HG02870 (cell line): ENCODE results near the gene SLC9A3.
"Not testable (repeated sequence)": the region's sequence is repeated elsewhere in the genome, so short reads cannot be mapped to it uniquely, and the experiment has no call there.

Source experiments
- ATAC-seq: cut with Tn5 transposase; IDR thresholded peaks from one replicate; pipeline ENCODE4 v1.9.1; 2021; ENCODE audit warnings: mild to moderate bottlenecking, moderate library complexity; ENCODE audit not compliant: unreplicated experiment

The SLC9A3 gene

DNA sequence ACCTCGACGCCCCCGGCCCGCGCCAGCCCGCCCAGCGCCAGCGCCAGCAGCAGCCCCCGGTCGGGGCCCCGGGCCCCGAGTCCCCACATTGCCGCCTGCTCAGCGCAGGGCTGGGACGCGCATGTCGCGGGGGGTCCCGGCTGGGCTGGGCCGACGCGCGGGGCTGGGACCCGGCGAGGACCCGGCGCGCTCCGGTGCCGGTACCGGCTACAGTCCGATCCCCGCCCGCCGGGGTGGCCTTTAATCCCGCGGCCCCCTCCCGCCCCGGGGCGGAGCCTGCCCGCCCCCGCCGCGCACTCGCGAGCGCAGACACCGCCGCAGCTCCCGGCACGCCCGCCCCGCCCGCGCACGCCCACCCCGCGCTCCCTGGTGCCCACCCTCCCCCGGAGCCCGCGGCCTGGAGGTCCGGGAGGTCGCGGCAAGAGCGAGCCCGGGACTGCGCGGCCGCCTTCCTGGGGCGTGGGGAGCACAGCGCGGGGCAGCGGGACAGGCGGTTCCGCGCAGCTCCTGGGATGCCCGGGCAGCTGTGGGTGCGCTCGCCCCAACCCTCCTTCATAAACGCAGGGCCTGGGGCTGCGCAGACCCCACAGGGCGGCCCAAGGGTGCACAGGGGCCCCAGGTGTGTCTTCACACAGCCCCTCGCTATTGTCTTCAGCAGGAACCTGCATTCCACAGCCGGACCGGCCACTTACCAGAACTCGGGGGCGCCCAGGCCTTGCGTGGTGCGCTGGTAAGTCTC is at the start of gene SLC9A3:
TSS of gene SLC9A3 (minus strand) at position 216 of the 739 bp plus-strand sequence.
- ATAC-seq, result no peak

DNA sequence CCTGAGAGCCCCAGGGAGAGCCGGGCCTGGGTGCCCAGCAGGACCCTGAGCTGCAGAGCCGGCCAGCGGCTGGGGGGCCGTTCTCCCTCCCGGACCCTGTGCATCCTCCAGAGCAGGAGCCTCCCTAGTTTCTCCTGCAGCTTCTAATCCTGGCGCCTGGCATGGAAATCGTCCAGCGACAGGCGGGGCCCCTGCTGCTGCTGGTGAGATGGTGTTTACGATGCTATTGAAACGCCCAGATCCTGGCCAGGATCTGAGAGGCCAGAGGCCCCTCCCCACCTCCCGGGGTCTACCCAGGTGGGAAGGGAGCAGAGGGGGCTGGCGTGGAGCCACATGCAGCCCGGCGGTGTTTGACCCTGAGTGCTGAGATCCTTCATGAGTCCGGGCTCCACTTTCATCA is 49.7 kb upstream of the SLC9A3 start:
- no peak for ATAC-seq

DNA sequence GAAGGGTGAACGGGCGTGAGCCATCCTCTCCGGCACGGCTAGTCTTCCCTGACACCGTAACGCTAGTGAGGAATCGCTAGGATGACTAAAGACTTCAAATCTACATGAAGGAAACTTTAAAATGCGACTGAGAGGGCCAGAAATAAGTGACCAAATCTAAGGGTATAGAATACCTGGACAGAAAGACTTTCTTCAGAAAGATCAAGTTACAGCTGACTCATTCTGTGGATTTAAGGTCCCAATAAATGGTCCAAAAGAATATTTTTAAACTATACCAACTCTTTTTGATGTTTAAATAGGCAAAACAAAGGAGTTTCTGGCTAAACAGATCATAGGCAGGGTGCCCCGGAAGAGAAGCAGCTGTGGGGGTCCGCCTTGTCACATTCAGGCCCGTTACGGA is 49.0 kb upstream of the SLC9A3 start:
- no peak for ATAC-seq

DNA sequence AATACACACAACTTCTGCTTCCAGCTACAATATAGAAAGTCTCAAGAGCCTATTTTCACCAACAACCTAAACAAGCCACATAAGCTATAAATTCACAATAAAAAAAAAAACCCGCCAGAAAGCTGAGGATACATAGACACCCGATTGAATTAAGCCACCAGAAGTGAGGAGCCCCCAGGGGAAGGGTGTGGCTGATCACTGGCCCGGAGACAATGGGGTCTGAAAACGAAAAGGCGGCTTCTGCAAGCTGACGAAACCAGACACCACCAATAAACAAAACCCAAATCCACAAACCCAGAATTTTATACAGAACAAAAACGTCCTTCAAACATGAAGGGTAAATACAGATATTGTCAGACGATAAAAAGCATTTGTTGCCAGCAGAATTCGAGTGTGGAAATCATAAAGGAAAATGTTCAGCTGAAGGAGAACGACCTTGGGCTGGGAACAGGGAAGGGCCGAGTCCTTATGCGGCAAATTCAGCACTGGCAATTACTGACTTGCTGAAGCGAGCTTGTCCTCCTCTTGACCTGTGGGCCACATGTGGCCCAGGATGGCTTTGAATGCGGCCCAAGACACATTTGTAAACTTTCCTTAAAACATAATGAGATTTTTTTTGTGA is 48.3 kb upstream of the SLC9A3 start:
- no peak for ATAC-seq

DNA sequence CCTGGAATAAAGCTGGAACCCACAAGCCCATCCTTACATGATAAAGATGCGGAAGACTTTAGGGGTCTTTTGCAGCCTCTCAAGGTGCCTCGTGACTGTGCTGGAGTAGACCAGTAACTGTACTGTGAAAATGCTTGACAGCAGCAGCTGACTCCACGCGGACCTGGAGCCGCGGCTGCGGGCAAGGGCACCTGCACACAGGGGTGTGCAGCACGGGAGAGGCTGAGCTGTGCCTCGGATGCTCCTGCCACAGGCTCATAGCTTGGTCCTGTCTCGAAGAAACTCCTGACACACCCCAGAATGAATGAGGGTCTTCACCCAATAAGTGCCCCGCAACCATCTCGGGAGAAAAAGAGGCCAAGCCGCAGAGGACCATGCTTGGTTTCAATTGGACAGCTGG is 47.5 kb upstream of the SLC9A3 start:
- ATAC-seq, result no peak

DNA sequence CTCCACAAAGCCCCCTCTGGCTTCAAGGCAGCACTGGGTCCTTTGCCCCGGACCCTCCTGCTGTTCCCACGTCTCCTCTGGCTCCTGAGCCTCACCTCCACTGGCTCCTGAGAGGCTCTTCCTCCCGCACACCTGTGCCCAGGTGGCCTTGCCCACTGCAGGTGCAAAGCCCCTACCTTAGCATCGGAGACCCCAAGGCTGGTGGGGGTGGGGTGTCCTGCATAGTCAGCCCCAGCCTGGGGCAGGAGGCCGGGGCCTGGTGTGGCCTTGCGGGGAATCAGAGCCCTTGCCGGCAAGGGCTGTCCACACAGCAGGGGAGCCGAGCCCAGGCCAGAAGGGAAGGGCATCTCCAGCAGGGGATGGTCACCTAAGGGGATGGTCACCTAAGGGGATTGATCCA is 46.6 kb upstream of the SLC9A3 start:
- no peak for ATAC-seq

DNA sequence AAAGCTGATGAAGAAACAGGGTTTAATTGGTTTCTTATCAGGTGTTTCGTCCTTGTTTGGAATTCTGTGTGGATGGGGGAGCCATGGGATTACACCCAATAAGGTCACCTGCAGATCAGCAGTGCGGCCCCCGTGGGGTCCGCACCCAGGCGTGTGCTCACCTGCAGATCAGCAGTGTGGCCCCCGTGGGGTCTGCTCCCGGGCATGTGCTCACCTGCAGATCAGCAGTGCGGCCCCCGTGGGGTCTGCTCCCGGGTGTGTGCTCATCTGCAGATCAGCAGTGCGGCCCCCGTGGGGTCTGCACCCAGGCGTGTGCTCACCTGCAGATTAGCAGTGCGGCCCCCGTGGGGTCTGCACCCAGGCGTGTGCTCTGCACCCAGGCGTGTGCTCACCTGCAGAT is 46.2 kb upstream of the SLC9A3 start:
- ATAC-seq, result no peak

DNA sequence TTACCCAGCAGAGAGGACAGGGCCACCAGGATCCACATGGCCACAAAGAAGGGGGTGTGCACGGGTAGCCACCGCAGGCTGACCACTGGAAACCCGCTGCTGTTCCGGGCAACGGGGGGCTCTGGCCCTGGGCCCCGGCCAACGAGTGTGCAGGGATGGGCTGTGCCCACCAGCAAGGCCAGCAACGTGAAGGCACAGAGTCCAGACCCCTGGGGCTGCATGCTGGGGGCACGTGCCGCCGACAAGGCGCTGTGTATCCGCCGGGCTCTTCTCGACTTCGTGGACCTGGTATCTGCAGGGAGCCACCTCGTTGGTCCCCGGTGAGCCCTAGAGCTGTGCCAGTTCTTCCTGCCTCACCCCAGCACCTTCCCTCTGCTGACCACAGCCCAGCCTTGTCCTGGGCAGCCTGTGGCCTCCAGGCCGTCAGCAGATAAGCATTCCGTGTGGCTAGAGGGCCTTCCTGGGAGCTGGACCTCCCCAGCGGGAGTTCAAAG is 45.7 kb upstream of the SLC9A3 start:
- no peak for ATAC-seq

DNA sequence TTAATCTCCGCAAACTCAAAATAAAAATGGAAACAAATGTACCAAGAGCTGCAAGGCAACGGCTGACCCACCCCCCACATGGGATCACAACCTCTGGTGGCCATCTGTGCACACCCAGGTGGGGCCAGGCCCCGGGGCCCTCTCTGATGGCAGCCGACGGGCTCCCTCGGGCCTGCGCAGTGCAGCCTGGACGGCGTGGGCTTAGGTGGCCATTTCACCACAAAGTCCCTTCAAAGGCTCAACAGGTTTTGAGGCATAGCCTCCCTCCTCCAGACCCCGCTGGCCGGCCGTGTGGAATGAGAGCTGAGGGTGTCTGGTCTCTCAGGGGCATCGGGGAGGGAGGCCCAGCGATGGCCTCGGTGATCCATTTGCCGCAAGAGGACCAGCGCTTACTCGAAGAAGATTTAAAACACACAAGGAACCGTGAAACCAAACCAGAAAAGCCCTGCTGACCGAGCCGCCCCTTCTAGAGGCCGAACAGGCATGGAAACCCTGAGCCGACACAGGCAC is 45.2 kb upstream of the SLC9A3 start:
- no peak for ATAC-seq

DNA sequence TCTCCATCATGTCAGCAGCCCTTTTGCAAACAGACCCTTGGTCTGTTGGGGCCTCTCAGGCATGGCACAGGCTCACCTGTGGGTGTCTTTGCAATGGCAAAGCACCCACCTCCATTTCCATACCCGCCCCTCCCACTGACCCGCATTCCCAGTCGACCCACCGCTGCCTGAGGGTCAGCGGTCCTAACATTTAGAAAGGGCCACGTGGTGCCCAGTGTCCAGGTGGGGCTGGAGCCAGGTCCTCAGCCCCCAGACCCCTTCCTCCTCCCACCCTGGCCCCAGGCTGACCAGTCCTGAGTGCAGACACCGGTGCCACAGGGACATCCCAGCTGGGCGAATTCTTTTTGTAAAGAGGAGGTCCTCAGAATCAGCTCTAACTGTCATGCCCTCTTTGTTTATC is 44.6 kb upstream of the SLC9A3 start:
- no peak for ATAC-seq

DNA sequence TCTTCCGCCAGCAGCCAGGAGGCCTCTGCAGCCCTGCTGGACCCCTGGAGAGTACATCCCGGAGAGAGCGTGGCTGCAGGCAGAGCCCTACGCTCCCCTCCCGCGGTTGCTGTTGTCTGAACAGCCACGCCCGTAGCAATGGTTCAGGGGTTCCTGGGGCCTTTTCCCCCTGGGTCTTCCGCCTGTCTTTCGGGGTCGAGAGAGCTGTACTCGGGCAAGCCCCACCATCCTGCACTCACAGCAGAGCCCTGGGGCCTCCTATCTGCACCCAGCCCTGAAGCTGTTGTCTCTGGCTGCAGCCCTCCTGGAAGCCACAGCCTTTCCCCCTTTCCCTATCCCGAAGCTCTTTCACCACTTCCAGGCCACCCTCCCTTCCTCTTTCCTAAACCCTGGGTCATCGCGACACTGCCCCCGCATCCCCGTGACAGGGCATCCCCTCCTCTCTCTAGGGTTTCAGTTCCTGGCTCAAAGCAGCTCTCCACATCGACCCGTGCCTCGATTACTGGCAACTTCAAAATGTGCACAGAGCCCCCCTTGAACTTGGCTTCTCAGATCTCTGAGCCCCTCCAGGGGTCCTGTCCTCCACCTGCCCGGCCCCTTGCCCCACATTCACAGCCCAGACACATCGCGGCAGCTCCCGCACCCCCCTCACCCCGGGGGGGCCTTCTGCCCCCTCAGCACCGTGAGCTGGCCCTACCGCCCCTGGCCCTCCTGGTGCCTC is 44.0 kb upstream of the SLC9A3 start:
- ATAC-seq, result no peak

DNA sequence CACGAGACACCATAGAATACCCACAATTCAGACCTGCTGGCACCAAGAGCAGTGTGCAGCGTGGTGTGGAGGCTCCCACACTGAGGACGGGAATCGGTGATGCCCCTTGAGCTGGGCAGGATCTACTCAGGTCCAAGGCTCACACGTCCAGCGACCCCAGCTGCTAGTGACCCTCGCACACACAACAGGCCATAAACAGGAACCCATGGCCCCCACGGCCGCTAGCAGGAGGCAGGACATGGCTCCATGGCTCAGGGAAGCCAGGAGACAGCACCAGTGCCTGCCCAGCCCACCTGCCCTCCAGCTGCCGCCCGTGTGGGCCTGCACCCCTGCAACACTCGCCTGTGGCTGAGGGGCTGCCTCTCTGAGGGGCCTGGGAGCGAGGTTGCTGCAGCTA is 43.4 kb upstream of the SLC9A3 start:
- ATAC-seq, result no peak

DNA sequence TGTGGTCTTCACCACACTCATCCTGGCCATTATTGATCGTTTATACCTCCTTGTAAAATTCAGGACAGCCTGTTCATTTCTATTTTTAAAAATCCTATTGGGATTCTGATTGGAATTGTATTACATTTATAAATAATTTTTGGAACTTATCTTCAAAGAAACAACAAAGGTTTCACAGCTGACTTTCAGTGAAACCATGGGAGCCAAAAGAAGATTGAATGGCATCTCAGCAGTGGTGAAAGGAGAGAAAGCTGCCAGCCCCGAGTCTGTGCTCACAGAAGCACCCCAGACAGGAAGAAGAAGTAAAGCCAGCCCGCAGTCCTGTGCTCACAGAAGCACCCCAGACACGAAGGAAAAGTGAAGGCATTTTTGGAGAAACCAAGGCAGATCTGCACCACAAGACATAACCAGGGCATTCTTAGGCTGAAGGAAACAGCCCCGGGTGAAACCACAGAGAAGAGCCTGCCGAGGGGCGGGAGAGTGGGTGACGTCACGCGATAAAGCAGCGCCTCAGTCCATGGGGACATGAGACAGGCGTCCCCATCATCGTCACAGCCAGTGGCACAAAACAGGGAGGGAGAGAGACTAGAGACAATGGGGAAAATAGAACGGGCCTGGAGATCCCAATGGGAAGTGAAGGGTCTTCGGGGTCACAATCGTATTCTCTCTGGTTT is 42.5 kb upstream of the SLC9A3 start:
- no peak for ATAC-seq

DNA sequence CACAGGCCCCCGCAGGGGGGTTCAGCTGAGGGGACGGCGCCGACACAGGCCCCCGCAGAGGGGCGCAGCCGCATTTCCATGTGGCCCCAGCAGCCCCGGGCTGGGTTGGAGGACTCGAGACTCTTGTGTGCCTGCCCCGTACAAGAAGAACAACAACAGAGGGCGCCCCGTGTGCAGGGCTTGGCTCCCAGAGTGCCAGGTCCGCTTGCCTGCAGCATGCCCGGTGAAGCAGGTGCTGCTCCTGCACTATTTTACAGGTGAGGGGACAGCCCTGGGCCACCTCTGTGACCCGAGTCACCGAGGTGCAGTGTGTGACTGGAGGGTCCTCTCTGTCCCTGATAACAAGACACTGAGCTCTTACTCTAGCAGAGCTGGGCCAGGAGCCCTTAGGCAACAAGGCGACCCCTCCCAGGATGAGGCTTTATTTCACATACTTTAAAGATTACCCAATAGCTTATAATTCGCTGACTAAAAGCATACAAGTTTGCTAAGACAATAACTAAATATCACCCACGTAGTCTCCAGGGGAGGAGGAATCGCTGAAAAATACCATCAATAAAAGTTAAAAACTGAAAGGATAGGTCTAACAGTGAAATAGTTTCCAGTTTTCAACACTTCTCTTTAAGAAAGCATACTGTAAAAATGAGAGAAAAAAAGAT is 41.7 kb upstream of the SLC9A3 start:
- ATAC-seq, result no peak

DNA sequence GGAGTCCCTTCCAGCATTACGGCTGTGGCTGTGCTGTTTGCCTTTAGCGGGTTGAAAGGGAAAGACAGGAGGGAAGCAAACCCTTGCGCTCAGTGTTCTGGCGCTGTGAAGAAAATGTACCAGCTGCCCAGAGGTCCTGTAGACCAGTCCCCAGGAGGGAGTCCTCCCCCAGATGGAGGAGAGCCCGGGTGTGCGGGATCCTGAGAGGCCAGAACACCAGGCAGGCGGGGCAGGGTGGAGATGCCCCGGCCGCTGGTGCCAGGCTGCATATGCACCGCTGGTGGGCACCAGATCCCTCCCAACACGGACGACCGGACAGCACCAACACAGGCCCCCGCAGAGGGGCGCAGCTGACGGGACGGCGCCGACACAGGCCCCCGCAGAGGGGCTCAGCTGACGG is 37.2 kb upstream of the SLC9A3 start:
- ATAC-seq, result no peak

DNA sequence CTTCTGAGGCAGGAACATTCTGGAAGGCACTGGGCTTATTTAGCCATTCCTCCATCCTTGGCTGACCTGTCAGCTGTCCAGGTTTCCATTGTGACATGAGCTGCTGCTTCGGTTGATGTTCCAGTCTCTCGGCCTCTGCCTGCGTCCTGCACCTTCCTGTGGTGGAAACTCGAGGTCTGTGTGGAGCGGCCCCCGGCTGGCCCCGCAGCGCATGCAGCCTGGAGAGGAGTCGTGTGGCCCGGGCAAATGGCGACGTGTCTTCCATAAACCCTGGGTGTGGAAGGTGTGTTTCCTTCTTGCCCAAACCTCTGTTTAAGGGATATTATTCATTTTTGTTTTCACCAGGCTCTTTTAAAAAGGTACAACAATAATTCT is 36.5 kb upstream of the SLC9A3 start:
- no peak for ATAC-seq

DNA sequence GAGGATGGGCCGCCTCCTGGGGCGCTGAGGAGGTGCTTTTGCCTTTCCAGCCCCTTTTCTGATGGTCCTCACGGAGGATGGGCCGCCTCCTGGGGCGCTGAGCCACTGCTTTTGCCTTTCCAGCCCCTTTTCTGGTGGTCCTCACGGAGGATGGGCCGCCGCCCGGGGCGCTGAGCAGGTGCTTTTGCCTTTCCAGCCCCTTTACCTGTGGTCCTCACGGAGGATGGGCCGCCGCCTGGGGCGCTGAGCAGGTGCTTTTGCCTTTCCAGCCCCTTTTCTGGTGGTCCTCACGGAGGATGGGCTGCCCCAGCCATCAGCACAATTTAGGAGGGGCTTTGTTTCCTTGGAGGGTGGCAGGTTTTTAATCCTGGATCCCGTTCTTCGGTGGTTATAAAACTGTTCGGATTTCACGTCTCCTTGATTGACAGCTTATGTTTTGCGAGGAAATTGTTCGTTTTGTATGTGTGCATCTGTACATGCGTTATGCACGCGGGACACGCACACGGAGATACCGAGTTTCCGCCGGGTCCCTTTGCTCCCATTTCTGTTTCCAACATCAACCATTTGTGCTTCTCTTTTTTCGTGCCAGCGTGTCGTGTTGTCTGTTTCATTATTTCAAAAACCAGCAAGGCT is 34.7 kb upstream of the SLC9A3 start:
- ATAC-seq, result no peak

DNA sequence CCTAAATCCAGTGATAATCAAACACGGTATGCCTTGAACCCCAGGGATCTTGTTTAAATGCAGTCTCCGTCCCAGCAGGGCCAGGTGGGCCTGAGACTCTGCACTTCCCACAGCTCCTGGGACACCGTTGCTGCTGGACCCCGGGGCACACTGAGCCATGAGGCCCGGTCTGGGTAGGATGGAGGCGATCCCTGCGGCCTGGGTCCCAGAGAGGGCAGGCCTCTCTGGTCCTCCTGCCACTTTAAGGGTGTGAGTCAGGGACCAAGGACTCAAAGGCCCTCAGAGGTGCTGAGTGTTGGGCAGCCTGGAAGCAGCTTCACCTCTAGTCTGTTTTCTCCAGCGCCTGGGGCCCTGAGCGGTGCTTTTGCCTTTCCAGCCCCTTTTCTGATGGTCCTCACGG is 34.1 kb upstream of the SLC9A3 start:
- ATAC-seq, result no peak

DNA sequence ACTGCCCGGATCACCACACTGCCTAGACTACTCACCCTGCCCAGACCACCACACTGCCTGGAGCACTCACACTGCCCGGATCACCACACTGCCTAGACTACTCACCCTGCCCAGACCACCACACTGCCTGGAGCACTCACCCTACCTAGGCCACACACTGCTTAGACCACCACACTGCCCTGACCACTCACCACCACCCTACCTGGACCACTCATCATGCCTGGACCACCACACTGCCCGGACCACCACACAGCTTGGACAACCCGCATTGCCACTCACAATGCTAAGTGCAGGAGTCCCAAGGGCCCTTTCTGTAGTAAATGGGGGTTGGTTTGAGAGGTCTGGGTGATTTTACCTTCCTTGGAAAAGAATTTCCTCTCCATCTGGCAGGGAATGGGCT is 33.7 kb upstream of the SLC9A3 start:
- ATAC-seq, result not testable (repeated sequence)

DNA sequence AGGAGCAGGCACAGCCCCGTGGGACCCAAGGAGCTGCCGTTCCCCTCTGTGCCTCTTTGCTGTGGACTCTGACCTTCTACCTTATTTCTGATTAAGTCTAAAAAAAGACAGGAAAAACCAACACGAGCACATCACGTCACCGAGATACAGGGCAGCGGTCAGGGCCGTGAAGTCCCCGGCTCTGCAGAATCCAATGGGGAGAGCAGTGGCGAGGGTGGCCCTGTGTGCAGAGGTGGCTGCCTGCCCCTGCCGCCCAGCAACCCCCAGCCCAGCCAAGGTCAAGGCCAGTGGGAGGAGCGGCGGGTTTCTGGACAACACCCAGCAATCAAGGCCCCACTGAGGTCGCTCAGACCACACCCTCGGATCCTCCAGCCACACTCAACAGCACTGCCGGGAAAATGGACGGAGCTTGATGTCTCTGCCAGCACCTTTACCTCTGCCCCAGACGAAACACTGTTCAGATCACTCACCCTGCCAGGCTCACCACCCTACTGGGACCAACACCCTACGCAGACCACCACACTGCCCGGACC is 32.7 kb upstream of the SLC9A3 start:
- no peak for ATAC-seq
